HG03442 (cell line): ENCODE data around the gene RPL7A.
"Not testable (repeated sequence)": the region's sequence is repeated elsewhere in the genome, so short reads cannot be mapped to it uniquely, and the experiment has no call there.

Experiments
- ATAC-seq: cut with Tn5 transposase; IDR thresholded peaks from one replicate; pipeline ENCODE4 v1.9.1; 2021; ENCODE audit warnings: mild to moderate bottlenecking, moderate library complexity; ENCODE audit not compliant: unreplicated experiment

The RPL7A gene

GRCh38 chr9:133384736-133385321 lies 36.8 kb downstream of the RPL7A start:
- ATAC-seq: no peak

GRCh38 chr9:133385452-133385851 lies 37.4 kb downstream of the RPL7A start:
- no peak for ATAC-seq

GRCh38 chr9:133386338-133386737 lies 38.3 kb downstream of the RPL7A start:
- ATAC-seq: no peak

GRCh38 chr9:133387680-133388079 lies 39.7 kb downstream of the RPL7A start:
- no peak for ATAC-seq

GRCh38 chr9:133389025-133389557 lies 41.1 kb downstream of the RPL7A start:
- no peak for ATAC-seq

GRCh38 chr9:133389562-133389961 lies 41.5 kb downstream of the RPL7A start:
- ATAC-seq: no peak

- no peak for ATAC-seq
Observed at GRCh38 chr9:133390713-133391112, 42.7 kb downstream of the RPL7A start.

GRCh38 chr9:133391449-133391848 lies 43.4 kb downstream of the RPL7A start:
- ATAC-seq: not testable (repeated sequence)

- not testable (repeated sequence) for ATAC-seq
Observed at GRCh38 chr9:133392308-133392707, 44.3 kb downstream of the RPL7A start.

GRCh38 chr9:133393399-133393798 lies 45.4 kb downstream of the RPL7A start:
- ATAC-seq: no peak

GRCh38 chr9:133394687-133395271 lies 46.8 kb downstream of the RPL7A start:
- no peak for ATAC-seq

- no peak for ATAC-seq
Observed at GRCh38 chr9:133396952-133397351, 48.9 kb downstream of the RPL7A start.

GRCh38 chr9:133397370-133397769 lies 49.4 kb downstream of the RPL7A start:
- ATAC-seq: no peak

- ATAC-seq: no peak
Observed at GRCh38 chr9:133397895-133398294, 49.9 kb downstream of the RPL7A start.

GRCh38 chr9:133400292-133400691 lies 52.3 kb downstream of the RPL7A start:
- no peak for ATAC-seq
